Chondrocyte (in vitro differentiated cells): Measurements from ENCODE around the gene KCNS3. TPM values are rescaled to one million over a fixed set of nuclear protein-coding genes. Genes with fewer than 3 reads are reported as not detected.

Experiments used
- DNase-seq: peaks from one replicate; pipeline ENCODE4 v3.0.0; 2021; ENCODE audit warnings: mixed read lengths, low spot score
- H3K27ac Mint-ChIP-seq: one replicate; pipeline ENCODE4 v1.8.0; 2021; ENCODE audit warnings: mild to moderate bottlenecking, moderate library complexity, mixed read lengths; ENCODE audit not compliant: unreplicated experiment
- H3K27me3 Mint-ChIP-seq: 2 replicates; pipeline ENCODE4 v1.8.0; 2021; ENCODE audit warnings: low read depth, mixed read lengths
- H3K36me3 Mint-ChIP-seq: 2 replicates; pipeline ENCODE4 v1.8.0; 2021; ENCODE audit warnings: low read depth, mixed read lengths
- H3K4me1 Mint-ChIP-seq: 2 replicates; pipeline ENCODE4 v1.8.0; 2021; ENCODE audit warnings: low read depth, mild to moderate bottlenecking, mixed read lengths
- H3K4me3 Mint-ChIP-seq: one replicate; pipeline ENCODE4 v1.8.0; 2021; ENCODE audit warnings: mild to moderate bottlenecking, moderate library complexity, mixed read lengths; ENCODE audit not compliant: unreplicated experiment
- H3K9me3 Mint-ChIP-seq: 2 replicates; pipeline ENCODE4 v1.8.0; 2021; ENCODE audit warnings: low read depth, mixed read lengths
- CTCF ChIP-seq: fragments of 200-600 bp; sonication (generic); IDR thresholded peaks from 2 replicates; pipeline ENCODE4 v1.5.0; 2021; ENCODE audit warnings: antibody characterized with exemption, mild to moderate bottlenecking, moderate library complexity
- long read RNA-seq: library from polyadenylated mRNA; stranded (forward); transcript quantifications from one replicate; pipeline ENCODE4 v2.0.0, GENCODE V29; 2021
- total RNA-seq: library from RNA; stranded (reverse); gene quantifications from 3 replicates; pipeline ENCODE4 v1.2.1, GENCODE V29; 2021

Gene KCNS3
- total RNA-seq, result 0.37 to 0.41 TPM in 2 of 3 replicates, not detected in the other
- long read RNA-seq, result 0 reads

- H3K27me3 Mint-ChIP-seq, result peaks cover 73% of the 10 kb centered on the region
- peak within 1 kb of the TSS; percentile 69 for H3K4me3 Mint-ChIP-seq
- H3K4me1 Mint-ChIP-seq, result peaks cover 14% of the 10 kb centered on the region
- no peaks in the 10 kb centered on the region for H3K9me3 Mint-ChIP-seq
- H3K27ac Mint-ChIP-seq, result no peak within 1 kb of the TSS
- TF ChIP-seq CTCF, result no peak
- DNase-seq, result no peak
- peaks cover 2% of the 10 kb centered on the region for H3K36me3 Mint-ChIP-seq
Observed at GRCh38 chr2:17878281-17879136, at the start of gene KCNS3. Gene KCNS3 (plus strand): TSS chr2:17878667. CDS start chr2:17931009, 52,342 bp downstream.

GRCh38 chr2:17830053-17831034, 48.1 kb upstream of the KCNS3 start:
- TF ChIP-seq CTCF, result peak; percentile 88
- Mint-ChIP-seq H3K27ac (no peak overlapping the region), H3K4me1 (peaks cover 4% of the 10 kb centered on the region), H3K9me3 (no peaks in the 10 kb centered on the region), H3K27me3 (peaks cover 48% of the 10 kb centered on the region), H3K36me3 (peaks cover 4% of the 10 kb centered on the region), H3K4me3 (peak overlapping the region; percentile 41)
- DNase-seq, result no peak

- peaks cover 33% of the 10 kb centered on the region for H3K27me3 Mint-ChIP-seq
- H3K36me3 Mint-ChIP-seq, result no peaks in the 10 kb centered on the region
- H3K4me1 Mint-ChIP-seq, result peaks cover 3% of the 10 kb centered on the region
- no peak overlapping the region for H3K4me3 Mint-ChIP-seq
- no peaks in the 10 kb centered on the region for H3K9me3 Mint-ChIP-seq
- DNase-seq, result no peak
- no peak for TF ChIP-seq CTCF
- no peak overlapping the region for H3K27ac Mint-ChIP-seq
Observed at GRCh38 chr2:17835516-17835915, 43.0 kb upstream of the KCNS3 start.

GRCh38 chr2:17839959-17840358, 38.5 kb upstream of the KCNS3 start:
- no peak for DNase-seq
- TF ChIP-seq CTCF, result no peak
- no peaks in the 10 kb centered on the region for H3K4me1 Mint-ChIP-seq
- H3K4me3 Mint-ChIP-seq, result no peak overlapping the region
- H3K27ac Mint-ChIP-seq, result no peak overlapping the region
- H3K36me3 Mint-ChIP-seq, result no peaks in the 10 kb centered on the region
- H3K9me3 Mint-ChIP-seq, result no peaks in the 10 kb centered on the region
- H3K27me3 Mint-ChIP-seq, result peaks cover 29% of the 10 kb centered on the region

GRCh38 chr2:17843457-17843856, 35.0 kb upstream of the KCNS3 start:
- peaks cover 31% of the 10 kb centered on the region for H3K27me3 Mint-ChIP-seq
- TF ChIP-seq CTCF, result no peak
- DNase-seq, result no peak

More at GRCh38 chr2:17843457-17843856, 35.0 kb upstream of the KCNS3 start:
- no peaks in the 10 kb centered on the region for H3K36me3 Mint-ChIP-seq
- no peaks in the 10 kb centered on the region for H3K4me1 Mint-ChIP-seq
- H3K4me3 Mint-ChIP-seq, result no peak overlapping the region
- H3K9me3 Mint-ChIP-seq, result no peaks in the 10 kb centered on the region
- no peak overlapping the region for H3K27ac Mint-ChIP-seq
